Measurements from ENCODE around the gene ONECUT1.
"Not testable (repeated sequence)": the region's sequence is repeated elsewhere in the genome, so short reads cannot be mapped to it uniquely, and the experiment has no call there.

ONECUT1 gene

GRCh38 chr15:52790169-52790708 lies at the start of gene ONECUT1:
Gene ONECUT1 (minus strand): TSS chr15:52790336. CDS start chr15:52789884, 452 bp downstream.
- TF ChIP-seq ZNF8 (CRISPR knock-in tag; IDR thresholded peaks at IDR 0.05) (no peak), ZFP30 (CRISPR knock-in tag; IDR thresholded peaks at IDR 0.05) (no peak), GLIS3 (CRISPR knock-in tag; IDR thresholded peaks at IDR 0.05) (no peak), SNAI2 (CRISPR knock-in tag; IDR thresholded peaks at IDR 0.05) (no peak), ZFP3 (CRISPR knock-in tag; IDR thresholded peaks at IDR 0.05) (no peak)
- ATAC-seq, result peak; percentile 48

DNA sequence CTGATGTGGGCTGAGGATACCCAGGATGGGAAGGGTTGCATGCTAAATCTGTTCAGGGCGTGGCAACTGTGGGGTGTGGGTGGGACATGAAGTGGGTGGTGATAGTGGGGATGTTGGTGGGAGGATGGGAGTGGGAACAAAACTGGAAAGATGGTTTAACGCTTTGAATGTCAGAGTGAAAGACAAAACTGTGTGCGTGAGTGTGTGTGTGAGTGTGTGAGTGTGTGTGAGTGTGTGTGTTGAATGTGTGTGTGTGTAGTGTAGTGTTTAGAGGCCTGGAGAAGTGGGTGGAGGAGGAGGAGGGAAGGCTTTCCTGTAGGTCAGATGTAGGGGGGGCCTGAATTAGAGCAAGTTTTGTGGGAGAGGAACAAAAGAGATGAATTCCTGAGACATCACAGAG lies 44.2 kb upstream of the ONECUT1 start:
- no peak for TF ChIP-seq RARB (CRISPR knock-in tag; IDR thresholded peaks at IDR 0.05)
- no peak for TF ChIP-seq ZFP30 (CRISPR knock-in tag; IDR thresholded peaks at IDR 0.05)
- no peak for TF ChIP-seq ZNF70 (CRISPR knock-in tag; IDR thresholded peaks at IDR 0.05)
- TF ChIP-seq OSR1 (CRISPR knock-in tag; IDR thresholded peaks at IDR 0.05), result no peak
- no peak for TF ChIP-seq PATZ1 (CRISPR knock-in tag; IDR thresholded peaks at IDR 0.05; ENCODE audit: borderline replicate concordance)
- TF ChIP-seq ZC3H10 (CRISPR knock-in tag; IDR thresholded peaks at IDR 0.05), result no peak
- no peak for TF ChIP-seq ESRRG (CRISPR knock-in tag; IDR thresholded peaks at IDR 0.05)
- no peak for TF ChIP-seq ZFP3 (CRISPR knock-in tag; IDR thresholded peaks at IDR 0.05)
- no peak for TF ChIP-seq GLIS3 (CRISPR knock-in tag; IDR thresholded peaks at IDR 0.05)
- no peak for TF ChIP-seq SNAI2 (CRISPR knock-in tag; IDR thresholded peaks at IDR 0.05)
- no peak for TF ChIP-seq CSDC2 (CRISPR knock-in tag; IDR thresholded peaks at IDR 0.05)
- no peak for TF ChIP-seq TCF4 (CRISPR knock-in tag; IDR thresholded peaks at IDR 0.05; ENCODE audit: borderline replicate concordance)
- TF ChIP-seq, protein P1, sequence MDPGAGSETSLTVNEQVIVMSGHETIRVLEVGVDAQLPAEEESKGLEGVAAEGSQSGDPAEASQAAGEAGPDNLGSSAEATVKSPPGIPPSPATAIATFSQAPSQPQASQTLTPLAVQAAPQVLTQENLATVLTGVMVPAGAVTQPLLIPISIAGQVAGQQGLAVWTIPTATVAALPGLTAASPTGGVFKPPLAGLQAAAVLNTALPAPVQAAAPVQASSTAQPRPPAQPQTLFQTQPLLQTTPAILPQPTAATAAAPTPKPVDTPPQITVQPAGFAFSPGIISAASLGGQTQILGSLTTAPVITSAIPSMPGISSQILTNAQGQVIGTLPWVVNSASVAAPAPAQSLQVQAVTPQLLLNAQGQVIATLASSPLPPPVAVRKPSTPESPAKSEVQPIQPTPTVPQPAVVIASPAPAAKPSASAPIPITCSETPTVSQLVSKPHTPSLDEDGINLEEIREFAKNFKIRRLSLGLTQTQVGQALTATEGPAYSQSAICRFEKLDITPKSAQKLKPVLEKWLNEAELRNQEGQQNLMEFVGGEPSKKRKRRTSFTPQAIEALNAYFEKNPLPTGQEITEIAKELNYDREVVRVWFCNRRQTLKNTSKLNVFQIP (CRISPR knock-in tag; IDR thresholded peaks at IDR 0.05; ENCODE audit: borderline replicate concordance, low read depth), result no peak
- TF ChIP-seq, protein P2, sequence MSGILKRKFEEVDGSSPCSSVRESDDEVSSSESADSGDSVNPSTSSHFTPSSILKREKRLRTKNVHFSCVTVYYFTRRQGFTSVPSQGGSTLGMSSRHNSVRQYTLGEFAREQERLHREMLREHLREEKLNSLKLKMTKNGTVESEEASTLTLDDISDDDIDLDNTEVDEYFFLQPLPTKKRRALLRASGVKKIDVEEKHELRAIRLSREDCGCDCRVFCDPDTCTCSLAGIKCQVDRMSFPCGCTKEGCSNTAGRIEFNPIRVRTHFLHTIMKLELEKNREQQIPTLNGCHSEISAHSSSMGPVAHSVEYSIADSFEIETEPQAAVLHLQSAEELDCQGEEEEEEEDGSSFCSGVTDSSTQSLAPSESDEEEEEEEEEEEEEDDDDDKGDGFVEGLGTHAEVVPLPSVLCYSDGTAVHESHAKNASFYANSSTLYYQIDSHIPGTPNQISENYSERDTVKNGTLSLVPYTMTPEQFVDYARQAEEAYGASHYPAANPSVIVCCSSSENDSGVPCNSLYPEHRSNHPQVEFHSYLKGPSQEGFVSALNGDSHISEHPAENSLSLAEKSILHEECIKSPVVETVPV (CRISPR knock-in tag; IDR thresholded peaks at IDR 0.05), result no peak
- TF ChIP-seq, protein P3, sequence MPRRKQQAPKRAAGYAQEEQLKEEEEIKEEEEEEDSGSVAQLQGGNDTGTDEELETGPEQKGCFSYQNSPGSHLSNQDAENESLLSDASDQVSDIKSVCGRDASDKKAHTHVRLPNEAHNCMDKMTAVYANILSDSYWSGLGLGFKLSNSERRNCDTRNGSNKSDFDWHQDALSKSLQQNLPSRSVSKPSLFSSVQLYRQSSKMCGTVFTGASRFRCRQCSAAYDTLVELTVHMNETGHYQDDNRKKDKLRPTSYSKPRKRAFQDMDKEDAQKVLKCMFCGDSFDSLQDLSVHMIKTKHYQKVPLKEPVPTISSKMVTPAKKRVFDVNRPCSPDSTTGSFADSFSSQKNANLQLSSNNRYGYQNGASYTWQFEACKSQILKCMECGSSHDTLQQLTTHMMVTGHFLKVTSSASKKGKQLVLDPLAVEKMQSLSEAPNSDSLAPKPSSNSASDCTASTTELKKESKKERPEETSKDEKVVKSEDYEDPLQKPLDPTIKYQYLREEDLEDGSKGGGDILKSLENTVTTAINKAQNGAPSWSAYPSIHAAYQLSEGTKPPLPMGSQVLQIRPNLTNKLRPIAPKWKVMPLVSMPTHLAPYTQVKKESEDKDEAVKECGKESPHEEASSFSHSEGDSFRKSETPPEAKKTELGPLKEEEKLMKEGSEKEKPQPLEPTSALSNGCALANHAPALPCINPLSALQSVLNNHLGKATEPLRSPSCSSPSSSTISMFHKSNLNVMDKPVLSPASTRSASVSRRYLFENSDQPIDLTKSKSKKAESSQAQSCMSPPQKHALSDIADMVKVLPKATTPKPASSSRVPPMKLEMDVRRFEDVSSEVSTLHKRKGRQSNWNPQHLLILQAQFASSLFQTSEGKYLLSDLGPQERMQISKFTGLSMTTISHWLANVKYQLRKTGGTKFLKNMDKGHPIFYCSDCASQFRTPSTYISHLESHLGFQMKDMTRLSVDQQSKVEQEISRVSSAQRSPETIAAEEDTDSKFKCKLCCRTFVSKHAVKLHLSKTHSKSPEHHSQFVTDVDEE (CRISPR knock-in tag; IDR thresholded peaks at IDR 0.05), result no peak
- TF ChIP-seq ISL1 (CRISPR knock-in tag; IDR thresholded peaks at IDR 0.05), result no peak
- TF ChIP-seq, protein P4, sequence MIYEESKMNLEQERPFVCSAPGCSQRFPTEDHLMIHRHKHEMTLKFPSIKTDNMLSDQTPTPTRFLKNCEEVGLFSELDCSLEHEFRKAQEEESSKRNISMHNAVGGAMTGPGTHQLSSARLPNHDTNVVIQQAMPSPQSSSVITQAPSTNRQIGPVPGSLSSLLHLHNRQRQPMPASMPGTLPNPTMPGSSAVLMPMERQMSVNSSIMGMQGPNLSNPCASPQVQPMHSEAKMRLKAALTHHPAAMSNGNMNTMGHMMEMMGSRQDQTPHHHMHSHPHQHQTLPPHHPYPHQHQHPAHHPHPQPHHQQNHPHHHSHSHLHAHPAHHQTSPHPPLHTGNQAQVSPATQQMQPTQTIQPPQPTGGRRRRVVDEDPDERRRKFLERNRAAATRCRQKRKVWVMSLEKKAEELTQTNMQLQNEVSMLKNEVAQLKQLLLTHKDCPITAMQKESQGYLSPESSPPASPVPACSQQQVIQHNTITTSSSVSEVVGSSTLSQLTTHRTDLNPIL (CRISPR knock-in tag; IDR thresholded peaks at IDR 0.05; ENCODE audit: low read depth), result no peak
- TF ChIP-seq ZNF8 (CRISPR knock-in tag; IDR thresholded peaks at IDR 0.05), result no peak
- no peak for TF ChIP-seq ARNTL (CRISPR knock-in tag; IDR thresholded peaks at IDR 0.05; ENCODE audit: borderline replicate concordance, low read depth)
- no peak for ATAC-seq

GRCh38 chr15:52824169-52824942 lies 34.2 kb upstream of the ONECUT1 start:
- not testable (repeated sequence) for ATAC-seq

Measured in SK-N-SH treated with all-trans-retinoic acid at 6 μM for 48 hours (cell line).